Muscle of leg (tissue), 11 donors: ENCODE results near the gene DNAH6. TPM values are rescaled to one million over a fixed set of nuclear protein-coding genes. Genes with fewer than 3 reads are reported as not detected.

Experiments
- DNase-seq: peaks from one replicate; pipeline ENCODE4 v3.0.0; 2013
- H3K27ac ChIP-seq: one replicate; pipeline ENCODE4 v1.5.1; 2013; ENCODE audit warnings: mild to moderate bottlenecking, low read length, control low read depth
- H3K27me3 ChIP-seq: one replicate; pipeline ENCODE4 v1.6.1; 2013; ENCODE audit warnings: low read length; ENCODE audit not compliant: control insufficient read depth, insufficient read depth
- H3K36me3 ChIP-seq: one replicate; pipeline ENCODE4 v1.6.1; 2013; ENCODE audit warnings: low read length; ENCODE audit not compliant: control insufficient read depth, insufficient read depth
- H3K4me1 ChIP-seq: one replicate; pipeline ENCODE4 v1.6.1; 2013; ENCODE audit warnings: low read length; ENCODE audit not compliant: control insufficient read depth, insufficient read depth
- H3K4me3 ChIP-seq: one replicate; pipeline ENCODE4 v1.5.1; 2013; ENCODE audit warnings: low read length, control low read depth
- H3K9me3 ChIP-seq: replicated peaks from 2 replicates; pipeline ENCODE4 v1.6.1; 2013; ENCODE audit warnings: low read depth, low read length; ENCODE audit not compliant: control insufficient read depth
- WGBS: methylation state at CpG from one replicate; pipeline ENCODE4 v1.1.5; 2013; ENCODE audit warnings: missing lambda C conversion rate; ENCODE audit not compliant: insufficient coverage; 5-methylcytosine and 5-hydroxymethylcytosine counted together
- polyA plus RNA-seq, 8 donors: library from polyadenylated mRNA; unstranded; fragments of 120-200 nt; gene quantifications; one replicate each; pipeline versions ENCODE4 v1.2.1 to v1.2.3, GENCODE V29; 2013; ENCODE audit warnings: inconsistent platforms in 1 of 8, low replicate concordance in 1 of 8; ENCODE audit not compliant: insufficient read length in 8 of 8, insufficient read depth in 1 of 8
- total RNA-seq: library from RNA; stranded (reverse); fragments of 120-200 nt; gene quantifications from one replicate; pipeline ENCODE4 v1.2.4, GENCODE V29; 2013

Gene DNAH6
- total and polyA plus RNA-seq, 9 donors: 0.07 to 0.43 (median 0.18) TPM

DNA sequence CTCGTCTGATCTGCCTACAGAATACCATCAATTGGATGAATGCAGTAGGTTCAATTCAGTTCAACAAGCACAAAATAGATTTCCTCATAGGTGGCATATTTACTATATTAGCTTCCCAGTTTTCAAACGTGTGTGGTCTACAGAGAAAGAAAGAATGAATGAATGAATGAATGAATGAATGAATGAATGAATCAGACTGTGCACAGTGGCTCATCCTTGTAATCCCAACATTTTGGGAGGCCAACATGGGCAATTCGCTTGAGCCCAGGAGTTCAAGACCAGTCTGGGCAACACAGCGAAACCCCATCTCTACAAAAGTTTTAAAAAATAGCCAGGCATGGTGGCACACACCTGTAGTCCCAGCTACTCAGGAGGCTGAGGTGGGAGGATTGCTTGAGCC is 269.7 kb downstream of the DNAH6 start:
- no peak overlapping the region for H3K4me3 ChIP-seq
- no peaks in the 10 kb centered on the region for H3K27me3 ChIP-seq
- no CpG with 5 or more reads among the region's 4 CpGs for WGBS
- no peak overlapping the region for H3K27ac ChIP-seq
- no peaks in the 10 kb centered on the region for H3K4me1 ChIP-seq
- no peaks in the 10 kb centered on the region for H3K9me3 ChIP-seq
- H3K36me3 ChIP-seq: no peaks in the 10 kb centered on the region
- no peak for DNase-seq

DNA sequence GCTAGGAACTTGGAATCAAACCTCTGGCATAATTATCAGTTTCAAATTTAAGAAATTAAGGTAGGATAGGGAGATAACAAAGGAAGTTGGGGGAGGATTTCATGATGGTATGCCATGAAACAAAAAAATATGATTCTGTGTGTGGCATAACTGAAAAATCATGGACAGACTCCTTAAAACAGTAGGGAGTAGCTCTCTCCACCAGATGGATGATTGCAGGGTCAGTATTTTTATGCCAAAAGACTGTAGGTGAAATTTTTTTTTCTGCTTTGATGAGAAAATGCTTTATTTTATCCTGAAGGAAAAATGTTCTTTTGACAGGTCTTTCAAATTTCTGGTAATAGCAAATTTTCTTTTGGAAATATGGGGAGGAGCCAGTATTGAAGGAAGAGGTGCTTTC is 270.3 kb downstream of the DNAH6 start:
- Histone ChIP-seq H3K9me3 (no peaks in the 10 kb centered on the region), H3K4me3 (no peak overlapping the region), H3K27me3 (no peaks in the 10 kb centered on the region), H3K4me1 (no peaks in the 10 kb centered on the region), H3K27ac (no peak overlapping the region), H3K36me3 (no peaks in the 10 kb centered on the region)
- no peak for DNase-seq

DNA sequence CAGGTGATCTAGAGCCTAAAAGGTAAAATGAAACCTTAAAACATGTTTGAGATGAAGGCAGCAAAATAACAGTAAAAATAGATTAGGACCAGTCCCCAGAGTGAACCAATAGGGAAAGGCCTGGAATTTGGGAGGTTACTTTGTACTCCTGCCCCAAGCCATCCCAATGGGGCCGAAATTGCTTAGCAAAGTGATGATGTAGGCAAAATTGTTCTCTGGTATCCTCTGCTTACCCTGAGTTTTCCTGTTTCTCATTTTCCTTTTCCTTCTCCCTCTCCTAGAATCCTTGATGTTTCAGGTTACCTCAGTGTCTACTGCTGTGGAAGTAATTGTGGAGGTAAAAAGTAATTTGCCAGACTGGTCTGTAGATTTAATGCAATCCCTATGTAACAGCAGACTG is 271.7 kb downstream of the DNAH6 start:
- no peaks in the 10 kb centered on the region for H3K9me3 ChIP-seq
- no peaks in the 10 kb centered on the region for H3K27me3 ChIP-seq
- no CpG with 5 or more reads among the region's 1 CpG for WGBS
- no peaks in the 10 kb centered on the region for H3K36me3 ChIP-seq
- no peak overlapping the region for H3K27ac ChIP-seq
- no peaks in the 10 kb centered on the region for H3K4me1 ChIP-seq
- no peak for DNase-seq
- no peak overlapping the region for H3K4me3 ChIP-seq

DNA sequence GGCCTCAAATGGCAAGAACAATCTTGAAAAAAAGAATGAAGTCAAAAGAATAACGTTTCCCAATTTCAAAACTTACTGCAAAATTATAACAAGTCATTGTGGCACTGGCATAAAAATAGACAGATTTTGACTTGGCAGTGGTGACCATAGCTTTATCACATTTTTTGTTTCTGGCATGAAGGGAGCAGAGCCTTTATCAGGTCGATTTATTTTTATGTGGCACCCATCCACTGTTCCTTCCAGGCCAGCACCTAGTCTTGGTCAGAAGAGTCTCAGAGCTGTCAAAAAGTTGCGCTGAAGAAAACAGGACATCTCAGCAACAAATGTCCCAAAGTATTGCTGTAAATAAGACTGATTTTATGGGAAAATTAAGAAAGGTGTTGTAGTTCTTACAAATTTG is 272.2 kb downstream of the DNAH6 start:
- Histone ChIP-seq H3K27me3 (no peaks in the 10 kb centered on the region), H3K36me3 (no peaks in the 10 kb centered on the region), H3K4me1 (no peaks in the 10 kb centered on the region), H3K4me3 (no peak overlapping the region), H3K9me3 (no peaks in the 10 kb centered on the region), H3K27ac (no peak overlapping the region)
- no CpG with 5 or more reads among the region's 3 CpGs for WGBS
- no peak for DNase-seq

DNA sequence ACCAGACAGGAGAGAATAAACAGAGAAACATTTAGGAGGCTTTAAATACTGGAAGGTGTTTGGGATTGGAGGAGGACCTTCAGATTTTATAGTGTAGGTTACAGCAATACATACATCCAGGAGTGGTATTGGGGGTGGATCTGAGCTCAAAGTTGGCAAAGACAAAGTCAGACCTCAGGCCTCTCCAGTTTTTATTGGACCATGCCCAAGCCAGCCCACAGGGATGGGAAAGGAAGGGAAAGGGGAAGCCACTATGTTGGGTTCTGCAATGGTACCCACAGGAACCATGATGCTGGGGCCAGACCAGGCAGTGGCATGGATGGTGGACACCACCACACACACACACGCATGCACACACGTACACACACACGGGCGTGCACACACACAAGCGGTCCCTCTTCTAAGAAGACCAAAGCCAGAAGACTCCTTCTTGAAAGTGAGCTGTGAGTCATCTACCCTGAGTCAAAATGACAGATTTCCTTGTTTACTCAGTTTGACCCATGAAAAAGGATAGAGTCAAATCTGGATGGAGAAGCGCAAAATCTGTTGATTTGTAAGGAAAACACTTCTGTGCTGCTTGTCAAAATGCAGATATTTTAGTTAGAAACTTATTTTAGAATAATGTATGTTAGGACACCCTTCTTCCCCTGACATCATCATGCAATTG is 276.7 kb downstream of the DNAH6 start:
- WGBS: 82% methylated on average over 6 of the region's 6 CpGs

DNA sequence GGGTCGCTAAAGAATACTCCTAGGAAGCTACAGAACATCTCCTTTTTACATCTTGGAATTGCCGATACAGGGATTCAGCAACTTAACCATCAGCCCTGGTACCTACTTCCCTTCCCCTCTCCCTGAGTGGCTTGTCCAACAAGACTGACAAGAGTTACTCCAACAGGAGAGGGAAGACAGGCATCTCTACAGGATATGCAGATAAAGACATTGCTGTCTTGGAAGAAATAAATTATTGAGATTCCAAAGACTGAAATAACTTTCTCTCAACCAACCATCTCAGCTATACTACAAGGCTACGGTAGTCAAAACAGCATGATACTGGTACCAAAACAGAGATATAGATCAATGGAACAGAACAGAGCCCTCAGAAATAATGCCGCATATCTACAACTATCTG is 277.3 kb downstream of the DNAH6 start:
- H3K27me3 ChIP-seq: no peaks in the 10 kb centered on the region

More for the DNA sequence above, 276.7 kb downstream of the DNAH6 start:
- Histone ChIP-seq H3K36me3 (no peaks in the 10 kb centered on the region), H3K4me1 (no peaks in the 10 kb centered on the region), H3K4me3 (no peak overlapping the region), H3K27ac (no peak overlapping the region), H3K27me3 (no peaks in the 10 kb centered on the region), H3K9me3 (no peaks in the 10 kb centered on the region)
- DNase-seq: no peak

DNA sequence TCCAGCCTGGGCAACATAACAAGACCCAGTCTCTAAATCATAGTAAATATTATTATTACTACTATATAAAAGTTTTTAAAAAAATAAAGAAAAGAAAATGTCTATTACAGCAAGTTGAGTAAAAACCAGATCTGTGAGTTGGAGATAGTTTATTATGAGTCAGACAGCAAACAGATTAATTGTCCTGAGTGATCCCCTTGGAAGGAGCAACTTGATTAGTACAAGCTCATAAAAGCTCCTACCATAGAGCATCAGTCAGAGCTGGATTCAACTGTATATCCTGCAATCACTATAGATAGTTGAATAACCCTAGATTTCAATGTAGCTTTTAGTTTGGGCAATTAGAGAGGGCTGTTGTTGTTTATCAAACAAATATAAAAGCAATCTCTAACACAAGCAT is 280.5 kb downstream of the DNAH6 start:
- Histone ChIP-seq H3K27me3 (no peaks in the 10 kb centered on the region), H3K9me3 (no peaks in the 10 kb centered on the region)

More for the DNA sequence above, 277.3 kb downstream of the DNAH6 start:
- no peak for DNase-seq
- no peaks in the 10 kb centered on the region for H3K4me1 ChIP-seq
- no peaks in the 10 kb centered on the region for H3K36me3 ChIP-seq
- H3K9me3 ChIP-seq: no peaks in the 10 kb centered on the region
- H3K27ac ChIP-seq: no peak overlapping the region
- no peak overlapping the region for H3K4me3 ChIP-seq
- WGBS: 100% methylated on average over 2 of the region's 4 CpGs

DNA sequence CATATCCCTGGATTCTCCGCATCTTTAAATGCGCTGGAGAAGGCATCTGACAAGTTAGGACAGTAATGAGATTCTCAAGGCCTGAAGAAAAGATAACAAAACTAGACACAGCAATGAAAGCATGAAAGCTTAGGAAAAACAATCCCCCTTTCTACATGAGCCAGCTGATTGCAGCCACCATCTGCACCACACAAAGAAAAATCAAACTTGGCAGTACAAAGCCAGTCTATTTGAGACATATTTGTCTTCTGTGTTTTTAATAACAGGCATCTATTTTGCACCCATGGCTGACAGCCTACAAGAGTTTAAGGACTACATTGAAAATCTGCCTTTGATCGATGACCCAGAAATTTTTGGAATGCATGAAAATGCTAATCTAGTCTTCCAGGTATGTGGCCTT is 281.0 kb downstream of the DNAH6 start:
- Histone ChIP-seq H3K4me3 (no peak overlapping the region), H3K27me3 (no peaks in the 10 kb centered on the region), H3K4me1 (no peaks in the 10 kb centered on the region), H3K27ac (no peak overlapping the region), H3K9me3 (no peaks in the 10 kb centered on the region), H3K36me3 (no peaks in the 10 kb centered on the region)
- WGBS: 93% methylated on average over 2 of the region's 3 CpGs
- DNase-seq: no peak

More for the DNA sequence above, 280.5 kb downstream of the DNAH6 start:
- no peak overlapping the region for H3K27ac ChIP-seq
- DNase-seq: no peak
- no peaks in the 10 kb centered on the region for H3K36me3 ChIP-seq
- no peaks in the 10 kb centered on the region for H3K4me1 ChIP-seq
- no peak overlapping the region for H3K4me3 ChIP-seq

DNA sequence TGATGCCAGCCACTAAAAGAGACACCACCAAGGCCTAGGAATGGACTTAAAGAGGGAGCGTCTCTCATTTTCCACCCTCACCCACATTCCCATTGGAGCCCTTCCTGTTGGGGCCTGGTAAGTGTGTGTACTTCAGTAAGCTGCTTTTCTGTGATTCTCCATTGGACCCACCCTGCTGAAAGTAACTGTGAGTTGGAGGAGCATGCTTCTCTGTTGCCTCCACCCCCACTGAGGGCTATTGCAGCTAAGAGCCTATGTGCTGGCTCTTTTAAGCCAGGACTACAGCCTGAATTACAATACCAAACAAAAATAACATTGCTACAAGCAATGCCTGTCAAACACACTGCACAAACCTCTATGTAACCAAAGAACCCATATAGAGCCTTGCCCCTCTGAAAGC is 283.5 kb downstream of the DNAH6 start:
- Histone ChIP-seq H3K4me1 (no peaks in the 10 kb centered on the region), H3K27me3 (no peaks in the 10 kb centered on the region), H3K9me3 (no peaks in the 10 kb centered on the region), H3K4me3 (no peak overlapping the region), H3K36me3 (no peaks in the 10 kb centered on the region), H3K27ac (no peak overlapping the region)
- DNase-seq: no peak
- no CpG with 5 or more reads among the region's 1 CpG for WGBS

DNA sequence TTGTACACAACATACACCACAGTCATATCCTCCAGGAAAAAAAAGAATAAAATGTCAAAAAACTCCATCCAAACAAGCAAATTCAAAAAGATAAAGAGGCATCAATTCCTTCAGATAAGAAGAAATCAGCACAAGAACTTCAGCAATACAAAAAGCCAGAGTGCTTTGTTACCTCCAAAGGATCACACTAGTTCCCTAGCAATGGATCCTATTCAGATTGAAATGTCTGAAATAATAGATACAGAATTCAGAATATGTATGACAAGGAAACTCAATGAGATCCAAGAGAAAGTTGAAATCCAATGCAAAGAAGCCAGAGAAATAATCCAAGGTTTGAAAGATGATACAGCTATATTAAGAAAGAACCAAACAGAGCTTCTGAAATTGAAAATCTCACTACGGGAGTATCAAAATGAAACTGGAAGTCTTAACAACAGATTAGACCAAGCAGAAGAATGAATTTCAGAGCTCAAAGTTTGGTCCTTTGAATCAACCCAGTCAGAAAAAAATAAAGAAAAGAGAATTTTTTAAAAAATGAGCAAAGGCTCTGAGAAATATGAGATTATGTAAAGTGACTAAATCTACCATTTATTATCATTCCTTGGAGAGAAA is 284.0 kb downstream of the DNAH6 start:
- WGBS: no CpG with 5 or more reads among the region's 1 CpG
- no peaks in the 10 kb centered on the region for H3K27me3 ChIP-seq
- H3K4me3 ChIP-seq: no peak overlapping the region
- no peaks in the 10 kb centered on the region for H3K36me3 ChIP-seq
- no peak overlapping the region for H3K27ac ChIP-seq
- DNase-seq: no peak
- H3K9me3 ChIP-seq: no peaks in the 10 kb centered on the region
- no peaks in the 10 kb centered on the region for H3K4me1 ChIP-seq

DNA sequence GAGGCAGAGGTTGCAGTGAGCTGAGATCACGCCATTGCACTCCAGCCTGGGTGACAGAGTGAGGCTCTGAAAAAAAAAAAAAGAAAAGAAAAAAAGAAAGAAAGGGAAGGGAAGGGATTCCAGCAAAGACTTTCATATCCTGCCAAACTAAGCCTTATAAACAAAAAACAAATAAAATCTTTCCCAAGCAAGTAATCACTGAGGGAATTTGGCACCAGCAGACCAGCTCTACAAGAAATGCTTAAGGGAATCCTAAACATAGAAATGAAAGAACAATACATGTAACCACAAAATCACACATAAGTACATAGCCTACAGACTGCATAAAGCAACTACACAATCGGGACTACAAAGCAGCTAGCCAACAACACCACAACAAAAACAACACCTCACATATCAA is 285.5 kb downstream of the DNAH6 start:
- no peaks in the 10 kb centered on the region for H3K36me3 ChIP-seq
- no peak for DNase-seq
- H3K27ac ChIP-seq: no peak overlapping the region
- H3K27me3 ChIP-seq: no peaks in the 10 kb centered on the region
- no peaks in the 10 kb centered on the region for H3K9me3 ChIP-seq
- H3K4me3 ChIP-seq: no peak overlapping the region
- no CpG with 5 or more reads among the region's 2 CpGs for WGBS
- H3K4me1 ChIP-seq: no peaks in the 10 kb centered on the region
